C4-2B (cell line): Measurements from ENCODE around the gene ZNF200.

Experiments used
- ZFX ChIP-seq: fragments of 450-650 bp; IDR thresholded peaks from 2 replicates; pipeline ENCODE4 v1.6.1; 2017
- TF ChIP-seq, protein P1 (sequence below): fragments of 450-650 bp; conservative IDR thresholded peaks from 2 replicates; pipeline ENCODE4 v1.5.1; 2017; ENCODE audit warnings: mild to moderate bottlenecking

DNA sequence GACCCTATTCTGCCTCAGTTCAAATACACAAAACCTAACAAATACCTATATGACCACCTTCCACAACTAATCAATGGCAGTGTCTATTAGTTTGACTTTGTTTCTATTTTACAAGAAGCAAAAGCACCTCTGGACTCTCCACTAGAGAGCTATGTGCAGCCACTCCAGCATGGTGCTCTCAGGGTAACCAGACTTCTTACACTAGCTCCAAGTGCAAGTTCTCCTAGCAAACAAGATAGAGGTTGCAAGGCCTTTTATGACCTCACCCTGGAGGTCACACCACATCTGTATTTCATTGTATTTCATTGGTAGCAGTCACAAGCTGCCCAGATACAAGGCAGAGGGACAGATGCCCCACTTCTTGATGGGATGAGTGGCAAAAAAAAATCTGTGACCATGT, 40.0 kb upstream of the ZNF200 start:
- TF ChIP-seq, protein P1, sequence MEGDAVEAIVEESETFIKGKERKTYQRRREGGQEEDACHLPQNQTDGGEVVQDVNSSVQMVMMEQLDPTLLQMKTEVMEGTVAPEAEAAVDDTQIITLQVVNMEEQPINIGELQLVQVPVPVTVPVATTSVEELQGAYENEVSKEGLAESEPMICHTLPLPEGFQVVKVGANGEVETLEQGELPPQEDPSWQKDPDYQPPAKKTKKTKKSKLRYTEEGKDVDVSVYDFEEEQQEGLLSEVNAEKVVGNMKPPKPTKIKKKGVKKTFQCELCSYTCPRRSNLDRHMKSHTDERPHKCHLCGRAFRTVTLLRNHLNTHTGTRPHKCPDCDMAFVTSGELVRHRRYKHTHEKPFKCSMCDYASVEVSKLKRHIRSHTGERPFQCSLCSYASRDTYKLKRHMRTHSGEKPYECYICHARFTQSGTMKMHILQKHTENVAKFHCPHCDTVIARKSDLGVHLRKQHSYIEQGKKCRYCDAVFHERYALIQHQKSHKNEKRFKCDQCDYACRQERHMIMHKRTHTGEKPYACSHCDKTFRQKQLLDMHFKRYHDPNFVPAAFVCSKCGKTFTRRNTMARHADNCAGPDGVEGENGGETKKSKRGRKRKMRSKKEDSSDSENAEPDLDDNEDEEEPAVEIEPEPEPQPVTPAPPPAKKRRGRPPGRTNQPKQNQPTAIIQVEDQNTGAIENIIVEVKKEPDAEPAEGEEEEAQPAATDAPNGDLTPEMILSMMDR: no peak
- TF ChIP-seq ZFX: no peak
